H1 (cell line): ENCODE data around the gene C5AR2.

Experiments used
- CEBPB ChIP-seq: IDR thresholded peaks from 2 replicates; pipeline ENCODE4 v1.6.1; 2012; ENCODE audit warnings: low read depth, low read length
- CTBP2 ChIP-seq: IDR thresholded peaks from 2 replicates; pipeline ENCODE4 v1.7.0; 2011; ENCODE audit warnings: borderline replicate concordance, mild to moderate bottlenecking, moderate library complexity, mixed read lengths, low read length; ENCODE audit not compliant: insufficient read depth, insufficient read length
- EP300 ChIP-seq, 2 experiments: IDR thresholded peaks; 1 replicate in 1 of 2; 2 replicates in 1 of 2; pipeline ENCODE4 v1.6.1; 2011 to 2012; ENCODE audit warnings: low read depth in 2 of 2, low read length in 2 of 2, mild to moderate bottlenecking in 2 of 2, borderline replicate concordance in 1 of 2, inconsistent platforms in 1 of 2, moderate library complexity in 1 of 2
- EZH2 ChIP-seq: fragments of 200-600 bp; sonication (generic); IDR thresholded peaks from 2 replicates; pipeline ENCODE4 v1.7.1; 2012; ENCODE audit warnings: low read depth, mild to moderate bottlenecking, moderate library complexity, low read length, inconsistent platforms; ENCODE audit not compliant: severe bottlenecking
- JUND ChIP-seq: IDR thresholded peaks from 2 replicates; pipeline ENCODE4 v1.6.1; 2011; ENCODE audit warnings: mild to moderate bottlenecking, improper control_type of control experiment, low read length
- KDM5A ChIP-seq: fragments of 200-600 bp; IDR thresholded peaks from 2 replicates; pipeline ENCODE4 v1.7.1; 2012; ENCODE audit warnings: mild to moderate bottlenecking, low read length, inconsistent platforms, mixed read lengths
- POLR2A ChIP-seq, 2 experiments: IDR thresholded peaks; 1 replicate in 1 of 2; 2 replicates in 1 of 2; pipeline ENCODE4 v1.6.1; 2011; ENCODE audit warnings: low read depth in 2 of 2, low read length in 2 of 2, mild to moderate bottlenecking in 2 of 2; ENCODE audit errors: control extremely low read depth in 1 of 2
- RFX5 ChIP-seq: IDR thresholded peaks from 2 replicates; pipeline ENCODE4 v1.6.1; 2011; ENCODE audit warnings: low read depth, low read length, improper control_type of control experiment, borderline replicate concordance
- SIN3A ChIP-seq, 2 experiments: IDR thresholded peaks in 1 of 2; conservative IDR thresholded peaks in 1 of 2; 2 replicates each; pipeline ENCODE4 v1.6.1; 2011 to 2012; ENCODE audit warnings: low read length in 2 of 2, improper control_type of control experiment in 1 of 2, low read depth in 1 of 2, mild to moderate bottlenecking in 1 of 2
- TEAD4 ChIP-seq: IDR thresholded peaks from 2 replicates; pipeline ENCODE4 v1.6.1; 2012; ENCODE audit warnings: low read depth, low read length, inconsistent platforms, mixed read lengths
- ZNF274 ChIP-seq: IDR thresholded peaks from 2 replicates; pipeline ENCODE4 v1.7.0; 2012; ENCODE audit warnings: low read length, borderline replicate concordance; ENCODE audit errors: extremely low read depth
- TF ChIP-seq, protein P1 (sequence below), 3 experiments: IDR thresholded peaks; 1 replicate in 2 of 3; 2 replicates in 1 of 3; pipeline versions ENCODE4 v1.5.1 to v1.6.1; 2011; ENCODE audit warnings: low read length in 3 of 3, mild to moderate bottlenecking in 3 of 3, inconsistent platforms in 2 of 3, low read depth in 1 of 3, moderate library complexity in 1 of 3; ENCODE audit not compliant: insufficient read depth in 1 of 3; ENCODE audit errors: control extremely low read depth in 1 of 3
- TF ChIP-seq, protein P2 (sequence below): IDR thresholded peaks from 2 replicates; pipeline ENCODE4 v1.6.1; 2011; ENCODE audit warnings: low read length, improper control_type of control experiment

DNA sequence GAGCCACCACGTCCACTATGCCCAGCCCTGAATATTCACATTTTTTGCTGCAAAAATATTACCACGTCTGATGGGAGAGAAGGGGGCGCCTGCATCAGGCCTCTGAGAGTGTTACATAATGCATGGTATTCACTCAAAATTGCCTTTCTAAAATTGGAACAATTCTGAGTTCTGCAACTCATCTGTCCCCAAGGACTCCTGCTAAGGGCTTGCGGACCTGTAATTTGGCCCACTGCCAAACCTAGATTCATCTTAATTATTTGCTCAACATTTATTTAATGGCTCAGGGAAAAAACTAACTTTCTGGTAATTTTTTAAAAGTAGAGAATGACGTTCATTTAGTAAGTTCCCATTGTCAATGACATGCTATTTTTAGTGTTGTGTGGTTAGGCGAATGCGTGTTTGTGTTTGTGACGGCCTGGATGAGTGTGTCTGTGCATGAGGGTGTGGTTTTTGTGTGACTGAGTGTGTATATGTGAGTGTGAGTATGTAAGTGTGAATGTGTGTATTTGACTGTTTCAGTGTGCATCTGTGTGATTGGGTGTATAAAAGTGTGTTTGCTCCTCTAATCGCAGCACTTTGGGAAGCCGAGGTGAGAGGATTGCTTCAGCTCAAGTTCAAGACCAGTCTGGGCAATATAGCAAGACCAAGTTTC lies 48.4 kb upstream of the C5AR2 start:
- TF ChIP-seq SIN3A (conservative IDR thresholded peaks at IDR 0.05 in 1 of 2, IDR thresholded peaks at IDR 0.05 in 1 of 2; ENCODE audit: low read depth in 1 of 2, low read length in 2 of 2) (no peak), EP300 (IDR thresholded peaks at IDR 0.05; ENCODE audit: borderline replicate concordance in 1 of 2, low read depth in 2 of 2, low read length in 2 of 2) (no peak), EZH2 (no peak), JUND (no peak), RFX5 (no peak), ZNF274 (no peak), POLR2A (IDR thresholded peaks at IDR 0.05; ENCODE audit: control extremely low read depth in 1 of 2, low read depth in 2 of 2, low read length in 2 of 2) (no peak), CEBPB (no peak), KDM5A (no peak), CTBP2 (no peak), TEAD4 (no peak)
- TF ChIP-seq, protein P1, sequence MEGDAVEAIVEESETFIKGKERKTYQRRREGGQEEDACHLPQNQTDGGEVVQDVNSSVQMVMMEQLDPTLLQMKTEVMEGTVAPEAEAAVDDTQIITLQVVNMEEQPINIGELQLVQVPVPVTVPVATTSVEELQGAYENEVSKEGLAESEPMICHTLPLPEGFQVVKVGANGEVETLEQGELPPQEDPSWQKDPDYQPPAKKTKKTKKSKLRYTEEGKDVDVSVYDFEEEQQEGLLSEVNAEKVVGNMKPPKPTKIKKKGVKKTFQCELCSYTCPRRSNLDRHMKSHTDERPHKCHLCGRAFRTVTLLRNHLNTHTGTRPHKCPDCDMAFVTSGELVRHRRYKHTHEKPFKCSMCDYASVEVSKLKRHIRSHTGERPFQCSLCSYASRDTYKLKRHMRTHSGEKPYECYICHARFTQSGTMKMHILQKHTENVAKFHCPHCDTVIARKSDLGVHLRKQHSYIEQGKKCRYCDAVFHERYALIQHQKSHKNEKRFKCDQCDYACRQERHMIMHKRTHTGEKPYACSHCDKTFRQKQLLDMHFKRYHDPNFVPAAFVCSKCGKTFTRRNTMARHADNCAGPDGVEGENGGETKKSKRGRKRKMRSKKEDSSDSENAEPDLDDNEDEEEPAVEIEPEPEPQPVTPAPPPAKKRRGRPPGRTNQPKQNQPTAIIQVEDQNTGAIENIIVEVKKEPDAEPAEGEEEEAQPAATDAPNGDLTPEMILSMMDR (IDR thresholded peaks at IDR 0.05; ENCODE audit: control extremely low read depth in 1 of 3, insufficient read depth in 1 of 3, low read depth in 1 of 3, low read length in 3 of 3), result no peak
- TF ChIP-seq, protein P2, sequence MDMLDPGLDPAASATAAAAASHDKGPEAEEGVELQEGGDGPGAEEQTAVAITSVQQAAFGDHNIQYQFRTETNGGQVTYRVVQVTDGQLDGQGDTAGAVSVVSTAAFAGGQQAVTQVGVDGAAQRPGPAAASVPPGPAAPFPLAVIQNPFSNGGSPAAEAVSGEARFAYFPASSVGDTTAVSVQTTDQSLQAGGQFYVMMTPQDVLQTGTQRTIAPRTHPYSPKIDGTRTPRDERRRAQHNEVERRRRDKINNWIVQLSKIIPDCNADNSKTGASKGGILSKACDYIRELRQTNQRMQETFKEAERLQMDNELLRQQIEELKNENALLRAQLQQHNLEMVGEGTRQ, result no peak
